Bronchial epithelial cell (primary cell): Measurements from ENCODE around the gene CCL19. TPM values are rescaled to one million over a fixed set of nuclear protein-coding genes. Genes with fewer than 3 reads are reported as not detected.

Experiments used
- DNase-seq: peaks from one replicate; pipeline ENCODE4 v3.0.0-alpha.2; 2010; ENCODE audit warnings: low read depth
- FAIRE-seq: peaks from 2 replicates; lab custom pipeline; 2011; peaks lifted over from hg19 to GRCh38; lab: Jason Lieb, UNC
- H3K27me3 ChIP-seq: 2 replicates; pipeline ENCODE4 v1.5.1; 2011; ENCODE audit warnings: low read length; ENCODE audit not compliant: control insufficient read depth, insufficient read depth
- H3K36me3 ChIP-seq: 2 replicates; pipeline ENCODE4 v1.5.1; 2011; ENCODE audit warnings: low read length; ENCODE audit not compliant: control insufficient read depth, insufficient read depth
- H3K4me3 ChIP-seq: 2 replicates; pipeline ENCODE4 v1.5.1; 2011; ENCODE audit warnings: mild to moderate bottlenecking, low read depth, low read length, control low read depth
- total RNA-seq: library from RNA; depleted of rRNA; stranded (reverse); fragments of >200 nt; gene quantifications from 2 replicates; pipeline ENCODE4 v1.2.1, GENCODE V29; 2014
- TF ChIP-seq, protein P1 (sequence below): IDR thresholded peaks from 2 replicates; pipeline ENCODE4 v1.5.1; 2011; ENCODE audit warnings: mild to moderate bottlenecking, moderate library complexity, low read length, control low read depth, inconsistent platforms; ENCODE audit not compliant: insufficient read depth, severe bottlenecking

CCL19 gene
- total RNA-seq, 1 donor from 2014 or later = not detected

- DNase-seq (no peak), FAIRE-seq (no peak)
- H3K27me3 ChIP-seq = no peaks in the 10 kb centered on the region
- TF ChIP-seq, protein P1, sequence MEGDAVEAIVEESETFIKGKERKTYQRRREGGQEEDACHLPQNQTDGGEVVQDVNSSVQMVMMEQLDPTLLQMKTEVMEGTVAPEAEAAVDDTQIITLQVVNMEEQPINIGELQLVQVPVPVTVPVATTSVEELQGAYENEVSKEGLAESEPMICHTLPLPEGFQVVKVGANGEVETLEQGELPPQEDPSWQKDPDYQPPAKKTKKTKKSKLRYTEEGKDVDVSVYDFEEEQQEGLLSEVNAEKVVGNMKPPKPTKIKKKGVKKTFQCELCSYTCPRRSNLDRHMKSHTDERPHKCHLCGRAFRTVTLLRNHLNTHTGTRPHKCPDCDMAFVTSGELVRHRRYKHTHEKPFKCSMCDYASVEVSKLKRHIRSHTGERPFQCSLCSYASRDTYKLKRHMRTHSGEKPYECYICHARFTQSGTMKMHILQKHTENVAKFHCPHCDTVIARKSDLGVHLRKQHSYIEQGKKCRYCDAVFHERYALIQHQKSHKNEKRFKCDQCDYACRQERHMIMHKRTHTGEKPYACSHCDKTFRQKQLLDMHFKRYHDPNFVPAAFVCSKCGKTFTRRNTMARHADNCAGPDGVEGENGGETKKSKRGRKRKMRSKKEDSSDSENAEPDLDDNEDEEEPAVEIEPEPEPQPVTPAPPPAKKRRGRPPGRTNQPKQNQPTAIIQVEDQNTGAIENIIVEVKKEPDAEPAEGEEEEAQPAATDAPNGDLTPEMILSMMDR = no peak
- no peak overlapping the region for H3K4me3 ChIP-seq
- H3K36me3 ChIP-seq = no peaks in the 10 kb centered on the region
Measured at GRCh38 chr9:34686231-34686630, 4.8 kb downstream of the CCL19 start.

- no peak for FAIRE-seq
Measured at GRCh38 chr9:34685591-34685990, 5.5 kb downstream of the CCL19 start.

DNA sequence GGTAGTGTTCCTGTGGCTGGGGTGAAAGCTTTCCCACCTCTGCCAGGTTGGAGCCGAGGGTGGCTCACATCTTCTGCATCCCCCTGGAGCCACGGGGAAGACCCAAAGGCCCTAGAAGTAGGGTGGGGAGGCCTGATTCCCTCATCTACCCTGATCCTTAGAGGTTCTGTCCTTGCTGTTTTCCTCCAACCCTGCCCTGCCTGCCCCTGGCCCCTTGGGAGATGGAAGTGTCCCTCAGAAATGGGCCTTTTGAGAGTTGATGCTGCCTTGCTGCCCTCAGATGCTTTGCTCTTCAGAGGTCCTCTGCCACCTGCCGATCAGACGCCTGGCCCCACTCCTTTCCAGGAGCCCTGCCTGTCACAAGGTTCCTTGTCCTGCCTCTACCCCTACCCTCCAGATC lies 6.3 kb downstream of the CCL19 start:
- Histone ChIP-seq H3K27me3 (no peaks in the 10 kb centered on the region), H3K4me3 (no peak overlapping the region), H3K36me3 (peaks cover 2% of the 10 kb centered on the region)
- TF ChIP-seq, protein P1 = no peak
- FAIRE-seq (no peak), DNase-seq (no peak)

More at GRCh38 chr9:34685591-34685990, 5.5 kb downstream of the CCL19 start:
- Histone ChIP-seq H3K27me3 (no peaks in the 10 kb centered on the region), H3K36me3 (peaks cover 2% of the 10 kb centered on the region), H3K4me3 (no peak overlapping the region)
- TF ChIP-seq, protein P1 = no peak
- no peak for DNase-seq

DNA sequence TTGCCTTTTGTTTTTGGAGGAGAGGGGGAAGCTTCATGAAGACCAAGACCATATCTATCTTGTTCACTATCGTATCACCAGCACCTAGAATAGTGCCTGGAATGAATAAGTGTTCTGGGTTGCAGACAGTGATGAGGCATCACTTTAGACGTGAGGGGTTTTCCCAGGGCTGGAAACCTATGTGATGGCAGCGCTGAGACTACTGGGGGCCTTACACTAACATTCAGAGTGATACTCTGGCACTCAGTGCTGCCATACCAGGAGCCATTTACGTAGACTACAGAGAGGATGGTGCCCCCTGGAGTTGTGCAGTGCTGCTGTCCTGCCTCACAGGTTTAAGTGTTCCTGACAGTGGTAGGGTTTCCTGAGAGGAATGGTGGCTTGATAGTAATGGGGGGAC lies 6.9 kb downstream of the CCL19 start:
- DNase-seq = no peak
- H3K27me3 ChIP-seq = no peaks in the 10 kb centered on the region
- FAIRE-seq = peak; percentile 81
- TF ChIP-seq, protein P1 = no peak
- H3K4me3 ChIP-seq = no peak overlapping the region
- peaks cover 2% of the 10 kb centered on the region for H3K36me3 ChIP-seq

GRCh38 chr9:34675869-34676268 lies 15.2 kb downstream of the CCL19 start:
- no peak for FAIRE-seq
- no peaks in the 10 kb centered on the region for H3K27me3 ChIP-seq

More at GRCh38 chr9:34675869-34676268, 15.2 kb downstream of the CCL19 start:
- Histone ChIP-seq H3K36me3 (peaks cover 5% of the 10 kb centered on the region), H3K4me3 (no peak overlapping the region)
- TF ChIP-seq, protein P1 = no peak
- no peak for DNase-seq
